Smooth muscle cell (in vitro differentiated cells): ENCODE data around the gene SLC22A16. TPM values are rescaled to one million over a fixed set of nuclear protein-coding genes. Genes with fewer than 3 reads are reported as not detected.

ENCODE experiments used
- DNase-seq: peaks from one replicate; lab custom pipeline; 2025; ENCODE audit not compliant: unreplicated experiment; lab: John Stamatoyannopoulos, UW
- H2AFZ ChIP-seq: fragments of 200-600 bp; sonication (generic); 2 replicates; pipeline ENCODE4 v1.6.0; 2016; ENCODE audit warnings: antibody characterized with exemption, low read depth, mild to moderate bottlenecking
- H3F3A ChIP-seq: fragments of 200-600 bp; sonication (generic); 2 replicates; pipeline ENCODE4 v1.6.0; 2017; ENCODE audit warnings: antibody characterized with exemption, low read depth
- H3K27ac ChIP-seq: fragments of 200-600 bp; sonication (generic); 2 replicates; pipeline ENCODE4 v1.5.1; 2016; ENCODE audit warnings: low read depth, mild to moderate bottlenecking
- H3K27me3 ChIP-seq: fragments of 200-600 bp; sonication (generic); 2 replicates; pipeline ENCODE4 v1.6.1; 2016; ENCODE audit warnings: low read depth, mild to moderate bottlenecking
- H3K36me3 ChIP-seq: fragments of 200-600 bp; sonication (generic); 2 replicates; pipeline ENCODE4 v1.5.1; 2016; ENCODE audit warnings: low read depth
- H3K4me1 ChIP-seq: fragments of 200-600 bp; sonication (generic); 2 replicates; pipeline ENCODE4 v1.5.1; 2016; ENCODE audit warnings: low read depth
- H3K4me2 ChIP-seq: fragments of 200-600 bp; sonication (generic); 2 replicates; pipeline ENCODE4 v1.6.0; 2016; ENCODE audit warnings: mild to moderate bottlenecking
- H3K4me3 ChIP-seq: fragments of 200-600 bp; sonication (generic); 2 replicates; pipeline ENCODE4 v1.5.1; 2016; ENCODE audit warnings: mild to moderate bottlenecking
- H3K79me2 ChIP-seq: fragments of 200-600 bp; sonication (generic); 2 replicates; pipeline ENCODE4 v1.6.0; 2016; ENCODE audit warnings: low read depth, mild to moderate bottlenecking
- H3K9ac ChIP-seq: fragments of 200-600 bp; sonication (generic); 2 replicates; pipeline ENCODE4 v1.6.0; 2016; ENCODE audit warnings: low read depth
- H3K9me3 ChIP-seq: fragments of 200-600 bp; sonication (generic); replicated peaks from 2 replicates; pipeline ENCODE4 v1.5.1; 2016; ENCODE audit warnings: low read depth
- H4K20me1 ChIP-seq: fragments of 200-600 bp; sonication (generic); 2 replicates; pipeline ENCODE4 v1.6.0; 2016; ENCODE audit warnings: low read depth
- WGBS: methylation state at CpG from one replicate; pipeline ENCODE4 v1.1.7; 2016; ENCODE audit warnings: low lambda C conversion rate; 5-methylcytosine and 5-hydroxymethylcytosine counted together
- polyA plus RNA-seq: library from polyadenylated mRNA; unstranded; fragments of >200 nt; fragmentation: Nextera tagmentation; extraction: Ambion mirVana; gene quantifications from 2 replicates; pipeline ENCODE4 v1.2.1, GENCODE V29; 2016
- total RNA-seq: library from RNA; depleted of rRNA; stranded (reverse); fragments of >200 nt; gene quantifications from 2 replicates; pipeline ENCODE4 v1.2.3, GENCODE V29; 2014
- TF ChIP-seq, protein P1 (sequence below): fragments of 200-600 bp; sonication (generic); IDR thresholded peaks from 2 replicates; pipeline ENCODE4 v1.5.1; 2017; ENCODE audit warnings: borderline replicate concordance, mild to moderate bottlenecking, antibody characterized with exemption; ENCODE audit not compliant: insufficient read depth, poor library complexity, severe bottlenecking

Gene SLC22A16
- total and polyA plus RNA-seq, 2 experiments from 2014 or later: not detected

DNA sequence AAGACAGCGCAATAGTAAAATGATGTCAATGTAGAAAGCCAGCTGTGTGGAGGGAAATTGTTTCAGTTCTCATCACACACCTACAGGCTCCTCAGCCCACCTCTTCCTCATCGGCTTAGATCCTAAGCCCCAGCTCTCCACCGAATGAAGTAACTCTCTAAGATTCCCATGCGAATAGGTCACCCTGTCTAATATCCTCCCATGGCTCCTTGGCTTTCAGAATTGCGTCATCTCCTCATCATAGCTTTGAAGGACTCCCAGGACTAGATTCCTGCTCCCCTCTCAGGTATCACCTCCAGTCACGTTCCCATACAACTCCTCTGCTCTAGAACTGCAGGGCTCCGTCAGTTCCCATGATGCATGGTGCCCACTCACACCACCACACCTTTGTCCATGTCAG is 16.2 kb upstream of the SLC22A16 start:
- H4K20me1 ChIP-seq: no peaks in the 10 kb centered on the region
- no peaks in the 10 kb centered on the region for H3K79me2 ChIP-seq
- H3K4me1 ChIP-seq: peaks cover 6% of the 10 kb centered on the region
- TF ChIP-seq, protein P1, sequence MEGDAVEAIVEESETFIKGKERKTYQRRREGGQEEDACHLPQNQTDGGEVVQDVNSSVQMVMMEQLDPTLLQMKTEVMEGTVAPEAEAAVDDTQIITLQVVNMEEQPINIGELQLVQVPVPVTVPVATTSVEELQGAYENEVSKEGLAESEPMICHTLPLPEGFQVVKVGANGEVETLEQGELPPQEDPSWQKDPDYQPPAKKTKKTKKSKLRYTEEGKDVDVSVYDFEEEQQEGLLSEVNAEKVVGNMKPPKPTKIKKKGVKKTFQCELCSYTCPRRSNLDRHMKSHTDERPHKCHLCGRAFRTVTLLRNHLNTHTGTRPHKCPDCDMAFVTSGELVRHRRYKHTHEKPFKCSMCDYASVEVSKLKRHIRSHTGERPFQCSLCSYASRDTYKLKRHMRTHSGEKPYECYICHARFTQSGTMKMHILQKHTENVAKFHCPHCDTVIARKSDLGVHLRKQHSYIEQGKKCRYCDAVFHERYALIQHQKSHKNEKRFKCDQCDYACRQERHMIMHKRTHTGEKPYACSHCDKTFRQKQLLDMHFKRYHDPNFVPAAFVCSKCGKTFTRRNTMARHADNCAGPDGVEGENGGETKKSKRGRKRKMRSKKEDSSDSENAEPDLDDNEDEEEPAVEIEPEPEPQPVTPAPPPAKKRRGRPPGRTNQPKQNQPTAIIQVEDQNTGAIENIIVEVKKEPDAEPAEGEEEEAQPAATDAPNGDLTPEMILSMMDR: no peak
- peak overlapping the region; percentile 46 for H3K4me2 ChIP-seq
- no peak overlapping the region for H3K9ac ChIP-seq
- peak overlapping the region; percentile 55 for H3K27ac ChIP-seq
- H3K36me3 ChIP-seq: no peaks in the 10 kb centered on the region
- H3K27me3 ChIP-seq: no peaks in the 10 kb centered on the region
- DNase-seq: no peak
- no peak overlapping the region for H3K4me3 ChIP-seq
- WGBS: 59% methylated on average over 7 of the region's 7 CpGs
- no peak overlapping the region for H2AFZ ChIP-seq
- H3F3A ChIP-seq: no peaks in the 10 kb centered on the region
- H3K9me3 ChIP-seq: no peaks in the 10 kb centered on the region

DNA sequence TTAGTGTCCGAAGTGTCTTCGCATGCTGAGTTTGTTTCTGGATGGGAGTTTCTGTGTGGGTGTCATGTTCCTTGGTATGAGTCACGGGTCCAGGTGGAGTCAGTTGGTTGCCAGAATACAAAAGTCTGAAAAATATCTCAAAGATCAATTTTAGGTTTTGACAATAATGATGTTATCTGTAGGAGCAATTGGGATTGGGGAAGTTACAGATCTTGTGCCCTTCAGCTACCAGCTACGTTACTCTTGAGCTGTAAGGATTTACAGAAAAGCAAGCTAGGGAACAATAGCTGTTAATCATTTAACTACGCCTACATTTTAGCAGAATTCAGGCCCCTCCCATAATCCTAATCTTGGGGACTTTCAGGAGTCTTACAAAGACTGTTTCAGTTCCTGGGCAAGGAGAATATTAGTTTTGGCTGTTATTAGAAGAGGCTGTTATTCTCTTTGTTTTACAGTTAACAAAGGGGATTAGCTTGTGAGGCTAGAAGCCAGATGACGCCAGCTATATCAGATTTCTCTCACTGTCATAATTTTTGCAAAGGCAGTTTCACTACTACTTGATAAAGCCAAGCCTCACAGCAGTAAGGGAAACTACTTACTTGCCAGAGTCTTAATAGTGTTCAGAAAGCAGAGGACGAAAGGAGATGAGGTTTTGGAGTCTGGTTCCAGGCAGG is 15.4 kb upstream of the SLC22A16 start:
- Histone ChIP-seq H4K20me1 (no peaks in the 10 kb centered on the region), H2AFZ (peak overlapping the region; percentile 29), H3F3A (no peaks in the 10 kb centered on the region), H3K27me3 (no peaks in the 10 kb centered on the region), H3K27ac (peak overlapping the region; percentile 55), H3K4me1 (peaks cover 6% of the 10 kb centered on the region), H3K79me2 (no peaks in the 10 kb centered on the region), H3K4me3 (no peak overlapping the region), H3K9ac (peak overlapping the region; percentile 53), H3K9me3 (no peaks in the 10 kb centered on the region), H3K4me2 (peak overlapping the region; percentile 46), H3K36me3 (no peaks in the 10 kb centered on the region)
- WGBS: 59% methylated on average over 7 of the region's 7 CpGs
- TF ChIP-seq, protein P1: no peak
- DNase-seq: no peak

DNA sequence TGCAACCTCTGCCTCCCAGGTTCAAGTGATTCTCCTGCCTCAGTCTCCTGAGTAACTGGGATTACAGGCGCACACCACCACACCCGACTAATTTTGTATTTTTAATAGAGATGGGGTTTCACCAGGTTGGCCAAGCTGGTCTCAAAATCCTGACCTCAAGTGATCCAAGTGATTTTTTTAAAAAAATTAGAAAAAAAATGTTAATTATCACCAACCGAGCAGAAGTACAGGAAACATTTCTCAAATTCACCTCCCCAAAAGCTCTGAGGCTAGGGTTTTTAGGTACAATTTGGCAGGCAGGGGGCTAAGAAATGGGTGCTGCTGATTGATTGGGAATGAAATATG is 14.9 kb upstream of the SLC22A16 start:
- TF ChIP-seq, protein P1: no peak
- Histone ChIP-seq H3K4me2 (no peak overlapping the region), H4K20me1 (no peaks in the 10 kb centered on the region), H3K36me3 (no peaks in the 10 kb centered on the region), H3K27me3 (no peaks in the 10 kb centered on the region), H2AFZ (no peak overlapping the region), H3K4me3 (no peak overlapping the region), H3K27ac (no peak overlapping the region), H3K4me1 (peaks cover 6% of the 10 kb centered on the region), H3K79me2 (no peaks in the 10 kb centered on the region), H3K9me3 (no peaks in the 10 kb centered on the region), H3F3A (no peaks in the 10 kb centered on the region), H3K9ac (no peak overlapping the region)
- DNase-seq: no peak
- WGBS: 93% methylated on average over 3 of the region's 3 CpGs

DNA sequence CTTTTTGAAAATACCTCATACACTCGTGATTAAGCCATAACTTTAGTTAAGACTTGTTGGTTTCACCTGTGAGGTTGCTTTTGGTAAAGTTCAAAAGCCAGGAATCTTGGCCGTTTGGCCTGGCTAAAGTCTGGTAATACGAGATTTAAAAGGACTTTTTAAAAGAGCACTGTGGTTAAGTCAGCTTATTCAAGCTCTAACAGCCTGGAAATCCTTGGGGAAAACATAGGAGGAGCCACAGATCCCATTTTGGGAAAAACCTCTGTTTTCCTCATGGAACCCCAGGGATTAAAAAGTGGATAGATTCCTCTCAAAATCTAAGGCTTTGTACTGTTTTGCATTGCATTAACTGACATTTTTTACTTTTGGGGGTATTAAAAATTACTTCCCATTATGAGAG is 13.7 kb upstream of the SLC22A16 start:
- Histone ChIP-seq H3K27ac (no peak overlapping the region), H4K20me1 (no peaks in the 10 kb centered on the region), H3F3A (no peaks in the 10 kb centered on the region), H3K4me1 (peaks cover 6% of the 10 kb centered on the region), H3K79me2 (no peaks in the 10 kb centered on the region), H3K27me3 (no peaks in the 10 kb centered on the region), H3K9me3 (no peaks in the 10 kb centered on the region), H3K4me2 (no peak overlapping the region), H3K4me3 (no peak overlapping the region), H2AFZ (no peak overlapping the region), H3K36me3 (no peaks in the 10 kb centered on the region), H3K9ac (no peak overlapping the region)
- 57% methylated on average over 3 of the region's 3 CpGs for WGBS
- TF ChIP-seq, protein P1: no peak
- no peak for DNase-seq
